H1 (cell line): ENCODE measurements around the gene MAP3K6. TPM values are rescaled to one million over a fixed set of nuclear protein-coding genes. Genes with fewer than 3 reads are reported as not detected.

ENCODE experiments used
- CTCF ChIA-PET: fragments of 300-600 bp; sonication (Branson Sonifier 250); formaldehyde crosslinking; loops from one replicate; lab custom pipeline; 2021; ENCODE audit not compliant: partially characterized antibody; lab: Charles Lee
- POLR2A ChIA-PET: fragments of 300-600 bp; sonication (Branson Sonifier 250); formaldehyde crosslinking; loops from one replicate; lab custom pipeline; 2021; ENCODE audit warnings: inconsistent platforms; ENCODE audit not compliant: partially characterized antibody; lab: Charles Lee
- DNase-seq, 2 experiments: peaks; one replicate each; pipeline versions ENCODE4 v3.0.0 to v3.0.0-alpha.2; 2010 to 2022; ENCODE audit warnings: low spot score in 2 of 2, low read depth in 1 of 2, mixed read lengths in 1 of 2
- FAIRE-seq: peaks from 2 replicates; lab custom pipeline; 2011; peaks lifted over from hg19 to GRCh38; lab: Jason Lieb, UNC
- H2AFZ ChIP-seq: 2 replicates; pipeline ENCODE4 v1.8.1; 2012; ENCODE audit warnings: low read length, inconsistent platforms
- H2AK5ac ChIP-seq: 2 replicates; pipeline ENCODE4 v1.6.1; 2013; ENCODE audit warnings: low read depth, low read length
- H2BK120ac ChIP-seq: replicated peaks from 2 replicates; pipeline ENCODE3; 2013; ENCODE audit warnings: low read depth, low read length, inconsistent platforms
- H2BK12ac ChIP-seq: 2 replicates; pipeline ENCODE4 v1.6.1; 2013; ENCODE audit warnings: low read depth, low read length
- H2BK15ac ChIP-seq: 2 replicates; pipeline ENCODE4 v1.6.1; 2013; ENCODE audit warnings: low read length
- H2BK20ac ChIP-seq: 2 replicates; pipeline ENCODE4 v1.6.1; 2013; ENCODE audit warnings: low read length
- H2BK5ac ChIP-seq: 2 replicates; pipeline ENCODE4 v1.6.1; 2013; ENCODE audit warnings: low read depth, low read length
- H3K14ac ChIP-seq: 2 replicates; pipeline ENCODE4 v1.6.1; 2013; ENCODE audit warnings: inconsistent platforms; ENCODE audit not compliant: insufficient read length
- H3K18ac ChIP-seq: 2 replicates; pipeline ENCODE4 v1.6.1; 2013; ENCODE audit warnings: low read length; ENCODE audit errors: extremely low read depth
- H3K23ac ChIP-seq: 2 replicates; pipeline ENCODE4 v1.6.1; 2013; ENCODE audit warnings: inconsistent platforms; ENCODE audit not compliant: insufficient read length
- H3K23me2 ChIP-seq: 2 replicates; pipeline ENCODE4 v1.6.1; 2013; ENCODE audit warnings: low read depth, low read length
- H3K27ac ChIP-seq: 2 replicates; pipeline ENCODE4 v1.6.1; 2011; ENCODE audit warnings: low read depth, low read length, inconsistent platforms
- H3K27me3 ChIP-seq, 4 experiments: replicated peaks in 1 of 4; 1 replicate in 1 of 4; 2 replicates in 3 of 4; pipeline versions ENCODE4 v1.6.1 to v1.8.1; 2011 to 2013; ENCODE audit warnings: low read length in 3 of 4, mild to moderate bottlenecking in 3 of 4, inconsistent platforms in 2 of 4, mixed read lengths in 2 of 4, moderate library complexity in 1 of 4; ENCODE audit not compliant: control insufficient read depth in 3 of 4, insufficient read depth in 3 of 4; ENCODE audit errors: extremely low read depth in 1 of 4
- H3K36me3 ChIP-seq, 4 experiments: 2 replicates each; pipeline versions ENCODE4 v1.6.1 to v1.8.1; 2011 to 2013; ENCODE audit warnings: mild to moderate bottlenecking in 4 of 4, low read length in 3 of 4, moderate library complexity in 2 of 4, control low read depth in 1 of 4, inconsistent platforms in 1 of 4; ENCODE audit not compliant: insufficient read depth in 4 of 4, control insufficient read depth in 2 of 4
- H3K4ac ChIP-seq: replicated peaks from 2 replicates; pipeline ENCODE3; 2013; ENCODE audit warnings: low read length, low read depth, mixed read lengths, inconsistent platforms; ENCODE audit not compliant: insufficient read length
- H3K4me1 ChIP-seq, 4 experiments: replicated peaks in 1 of 4; 1 replicate in 1 of 4; 2 replicates in 3 of 4; pipeline versions ENCODE4 v1.6.1 to v1.8.1; 2011 to 2013; ENCODE audit warnings: low read length in 3 of 4, inconsistent platforms in 2 of 4, mixed read lengths in 1 of 4; ENCODE audit not compliant: insufficient read depth in 4 of 4, control insufficient read depth in 3 of 4
- H3K4me2 ChIP-seq, 2 experiments: 2 replicates each; pipeline versions ENCODE4 v1.6.1 to v1.8.1; 2011 to 2013; ENCODE audit warnings: low read depth in 2 of 2, low read length in 2 of 2, control low read depth in 1 of 2, inconsistent platforms in 1 of 2, mild to moderate bottlenecking in 1 of 2; ENCODE audit not compliant: insufficient read depth in 1 of 2
- H3K4me3 ChIP-seq, 4 experiments: fragments of 200-600, 300-600 bp in 1 of 4; sonication (generic), shearing (Covaris generic), sonication (Bioruptor Twin) in 1 of 4; 2 replicates each; pipeline versions ENCODE4 v1.5.1 to v1.8.1; 2011 to 2016; ENCODE audit warnings: low read length in 4 of 4, low read depth in 3 of 4, control low read depth in 2 of 4, inconsistent platforms in 2 of 4, mild to moderate bottlenecking in 2 of 4, mixed read lengths in 1 of 4, moderate library complexity in 1 of 4; ENCODE audit not compliant: insufficient read depth in 2 of 4; ENCODE audit errors: extremely low read depth in 1 of 4
- H3K56ac ChIP-seq: replicated peaks from 2 replicates; pipeline ENCODE3; 2013; ENCODE audit warnings: low read depth, mild to moderate bottlenecking, mixed read lengths, low read length, inconsistent platforms; ENCODE audit not compliant: insufficient read length
- H3K79me1 ChIP-seq: 2 replicates; pipeline ENCODE4 v1.6.1; 2013; ENCODE audit warnings: low read depth, low read length, control low read depth
- H3K79me2 ChIP-seq, 2 experiments: 2 replicates each; pipeline versions ENCODE4 v1.6.1 to v1.8.1; 2012 to 2013; ENCODE audit warnings: low read length in 2 of 2, mild to moderate bottlenecking in 2 of 2, inconsistent platforms in 1 of 2; ENCODE audit not compliant: insufficient read depth in 2 of 2, control insufficient read depth in 1 of 2
- H3K9ac ChIP-seq, 4 experiments: replicated peaks in 1 of 4; 1 replicate in 1 of 4; 2 replicates in 3 of 4; pipeline versions ENCODE4 v1.6.1 to v1.8.1; 2011 to 2013; ENCODE audit warnings: low read depth in 3 of 4, low read length in 3 of 4, control low read depth in 2 of 4, mild to moderate bottlenecking in 2 of 4, moderate library complexity in 2 of 4, inconsistent platforms in 1 of 4; ENCODE audit errors: extremely low read depth in 1 of 4
- H3K9me3 ChIP-seq, 2 experiments: 2 replicates each; pipeline versions ENCODE4 v1.6.1 to v1.8.1; 2012 to 2013; ENCODE audit warnings: mild to moderate bottlenecking in 2 of 2, moderate library complexity in 2 of 2, control low read depth in 1 of 2, inconsistent platforms in 1 of 2, low read depth in 1 of 2, low read length in 1 of 2, mixed read lengths in 1 of 2; ENCODE audit not compliant: insufficient read depth in 2 of 2
- H4K20me1 ChIP-seq, 2 experiments: replicated peaks in 1 of 2; 2 replicates each; pipeline versions ENCODE3 to v1.8.1; 2011 to 2013; ENCODE audit warnings: inconsistent platforms in 2 of 2, low read length in 2 of 2, mild to moderate bottlenecking in 1 of 2; ENCODE audit not compliant: insufficient read depth in 2 of 2, control insufficient read depth in 1 of 2
- H4K5ac ChIP-seq: 2 replicates; pipeline ENCODE4 v1.6.1; 2013; ENCODE audit warnings: low read length, low read depth, mixed read lengths, inconsistent platforms; ENCODE audit not compliant: insufficient read length
- H4K8ac ChIP-seq: 2 replicates; pipeline ENCODE4 v1.8.0; 2013; ENCODE audit warnings: mild to moderate bottlenecking, moderate library complexity, low read length, inconsistent platforms; ENCODE audit not compliant: insufficient read depth; ENCODE audit errors: extremely low read depth
- H4K91ac ChIP-seq: replicated peaks from 2 replicates; pipeline ENCODE3; 2013; ENCODE audit warnings: low read length, mixed read lengths, inconsistent platforms; ENCODE audit not compliant: insufficient read length
- FOSL1 ChIP-seq: IDR thresholded peaks from 2 replicates; pipeline ENCODE4 v1.6.1; 2011; ENCODE audit warnings: mild to moderate bottlenecking, low read depth, low read length, moderate library complexity; ENCODE audit not compliant: insufficient read depth
- GTF2F1 ChIP-seq: IDR thresholded peaks from 2 replicates; pipeline ENCODE4 v1.6.1; 2012; ENCODE audit warnings: low read depth, low read length, improper control_type of control experiment, borderline replicate concordance
- HDAC2 ChIP-seq, 2 experiments: fragments of 300-600 bp in 1 of 2; sonication (generic) in 1 of 2; IDR thresholded peaks; 2 replicates each; pipeline ENCODE4 v1.6.1; 2011 to 2012; ENCODE audit warnings: low read depth in 2 of 2, low read length in 2 of 2, mild to moderate bottlenecking in 2 of 2, moderate library complexity in 2 of 2, borderline replicate concordance in 1 of 2, inconsistent platforms in 1 of 2
- NANOG ChIP-seq: IDR thresholded peaks from 2 replicates; pipeline ENCODE4 v1.6.1; 2011; ENCODE audit warnings: low read length, low read depth, mild to moderate bottlenecking, inconsistent platforms; ENCODE audit not compliant: insufficient read depth, poor library complexity, severe bottlenecking
- RNF2 ChIP-seq: fragments of 200-900, 300-1000 bp; sonication (generic); IDR thresholded peaks from 2 replicates; pipeline ENCODE4 v1.7.1; 2016; ENCODE audit warnings: borderline replicate concordance, low read depth, mild to moderate bottlenecking, antibody characterized with exemption, low read length; ENCODE audit not compliant: poor library complexity, severe bottlenecking; ENCODE audit errors: missing control alignments
- SAP30 ChIP-seq: fragments of 300-600 bp; sonication (generic); IDR thresholded peaks from 2 replicates; pipeline ENCODE4 v1.7.1; 2012; ENCODE audit warnings: low read length, moderate library complexity, mild to moderate bottlenecking, inconsistent platforms; ENCODE audit not compliant: insufficient read depth, insufficient replicate concordance
- SP2 ChIP-seq: IDR thresholded peaks from 2 replicates; pipeline ENCODE4 v1.6.1; 2012; ENCODE audit warnings: mild to moderate bottlenecking, low read length, inconsistent platforms
- SUZ12 ChIP-seq: fragments of 200-600 bp; sonication (generic); IDR thresholded peaks from 2 replicates; pipeline ENCODE4 v1.6.1; 2012; ENCODE audit warnings: mild to moderate bottlenecking, inconsistent platforms, low read length, moderate library complexity, mixed read lengths
- TAF7 ChIP-seq: optimal IDR thresholded peaks from 2 replicates; pipeline ENCODE3; 2011; ENCODE audit warnings: low read depth, mild to moderate bottlenecking, inconsistent platforms, low read length, moderate library complexity, borderline replicate concordance
- WGBS, 2 experiments: shearing (Covaris generic) in 1 of 2; methylation state at CpG; one replicate each; pipeline versions ENCODE4 v1.1.6 to v1.1.7; 2013 to 2015; ENCODE audit warnings: low lambda C conversion rate in 2 of 2, mixed read lengths in 2 of 2, inconsistent platforms in 1 of 2, low coverage in 1 of 2, missing lambda C conversion rate in 1 of 2; ENCODE audit not compliant: insufficient replicate concordance in 2 of 2, insufficient coverage in 1 of 2, insufficient read length in 1 of 2; ENCODE audit errors: extremely low coverage in 1 of 2, missing lambda C conversion rate in 1 of 2; 5-methylcytosine and 5-hydroxymethylcytosine counted together
- polyA plus RNA-seq, 7 experiments: library from polyadenylated mRNA; depleted of rRNA in 3 of 7; stranded (reverse) in 5 of 7; unstranded in 2 of 7; fragments of >200 nt in 5 of 7; fragments of 200-250 nt in 2 of 7; gene quantifications; 1 replicate in 5 of 7; 2 replicates in 1 of 7; 4 replicates in 1 of 7; pipeline versions ENCODE4 v1.2.1 to v1.2.3, GENCODE V29; 2011 to 2013; ENCODE audit warnings: missing spikeins in 2 of 7, mixed read lengths in 2 of 7
- total RNA-seq: library from RNA; stranded (reverse); fragmentation: NEBNext Ultra II Directional; extraction: Animal tissue kit (Norgen Biotek cat#: 25700); gene quantifications from 2 replicates; pipeline ENCODE4 v1.2.1, GENCODE V29; 2021

MAP3K6 gene
- total and polyA plus RNA-seq, 2 of the 8 experiments (the other 6 are each of a cell fraction or from before 2014, with no cell fraction given) = 7.4 to 7.6 TPM

DNA sequence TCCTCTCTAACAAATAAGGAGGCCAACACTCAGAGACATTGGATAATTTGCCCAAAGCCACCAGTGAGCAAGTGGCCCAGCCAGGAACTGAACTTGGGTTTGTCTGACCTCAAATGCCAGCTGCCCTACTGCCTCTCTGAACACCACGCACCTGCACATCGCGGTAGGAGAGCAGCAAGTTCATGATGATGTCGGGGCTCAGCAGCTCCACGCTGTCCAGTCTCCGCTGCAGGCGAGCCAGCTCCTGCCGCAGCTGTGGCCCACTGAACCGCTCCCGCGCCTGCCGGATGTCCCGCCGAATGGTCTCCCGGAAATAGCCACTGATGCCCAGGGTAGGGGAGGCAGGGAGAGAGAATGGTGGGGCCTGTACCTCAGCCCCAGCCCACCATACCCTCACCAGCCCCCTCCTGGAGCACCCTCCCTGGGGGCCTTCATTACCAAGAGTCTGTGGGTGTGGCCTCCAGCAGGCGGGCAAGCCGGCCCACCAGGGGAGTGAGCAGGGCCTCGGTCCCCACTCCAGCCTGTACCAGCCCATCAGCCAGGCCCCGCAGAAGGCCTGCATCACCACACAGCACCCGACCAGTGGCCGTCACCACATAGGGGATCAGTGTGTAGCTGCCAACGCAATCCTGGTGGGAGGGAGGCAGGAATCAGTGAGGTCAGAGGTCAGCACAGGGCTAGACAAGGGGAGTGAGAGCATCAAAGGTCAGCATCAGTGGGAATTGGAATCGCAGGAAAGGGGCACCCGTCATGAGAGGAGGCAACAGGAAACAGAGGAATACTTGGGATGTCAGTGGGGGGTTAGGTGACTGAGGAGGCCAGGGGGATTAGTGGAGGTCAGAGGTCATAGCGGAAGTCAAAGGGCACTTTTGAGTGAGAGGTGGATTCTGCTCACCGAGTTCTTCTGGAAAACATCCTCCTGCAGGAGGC is 2.7 kb downstream of the MAP3K6 start:
- Histone ChIP-seq H2BK12ac (0 out of 2 replicates have a peak overlapping the region, but pooled peaks have one; percentile 33), H3K18ac (no peak overlapping the region), H4K5ac (no peak overlapping the region), H2BK15ac (peak overlapping the region; percentile 88; the same call in 1 of the 2 replicates), H4K8ac (peak overlapping the region; percentile 46), H3K56ac (no peak overlapping the region), H4K20me1 (peaks cover 0 to 6% of the 10 kb centered on the region in 2 experiments), H4K91ac (no peak overlapping the region), H3K23me2 (peaks cover 14% of the 10 kb centered on the region), H2AFZ (no peak overlapping the region), H3K4ac (no peak overlapping the region), H3K23ac (no peak overlapping the region), H2BK20ac (no peak overlapping the region), H3K4me2 (peak overlapping the region in 1 of 2 experiments; percentile 97; a peak in 1 of 4 replicates), H3K4me1 (peaks cover 6 to 26% (median 11%) of the 10 kb centered on the region in 4 experiments), H3K14ac (no peak overlapping the region), H3K79me1 (no peaks in the 10 kb centered on the region), H3K27ac (no peak overlapping the region), H3K9ac (no peak overlapping the region), H2BK120ac (no peak overlapping the region), H3K36me3 (no peaks in the 10 kb centered on the region), H3K9me3 (no peaks in the 10 kb centered on the region), H2AK5ac (peak overlapping the region; percentile 9; the same call in 1 of the 2 replicates), H3K79me2 (no peaks in the 10 kb centered on the region), H3K27me3 (peaks cover 12 to 29% (median 23%) of the 10 kb centered on the region in 4 experiments), H2BK5ac (peak overlapping the region; percentile 48), H3K4me3 (no peak overlapping the region)
- FAIRE-seq = no peak
- ChIA-PET CTCF (interaction anchor here (0.9 to 28.8 kb wide), 11 partner anchors 8 to 243 kb away, joined by 3 to 625 read pairs (median 16); partner anchors contain the start of genes CD164L2, FCN3, GPR3 and SYTL1), POLR2A (interaction anchor here (2.8 to 10.3 kb wide), 3 partner anchors 11 to 22 kb away, joined by 10 to 101 read pairs (median 18); partner anchors contain the start of gene CD164L2)
- no peak for DNase-seq
- 87% methylated on average over 26 of the region's 26 CpGs; no CpG with 5 or more reads in 1 of the 2 experiments for WGBS, 2 experiments
- no peak for TF ChIP-seq GTF2F1
- no peak for TF ChIP-seq HDAC2 (IDR thresholded peaks at IDR 0.05; ENCODE audit: borderline replicate concordance in 1 of 2, low read depth in 2 of 2, low read length in 2 of 2)
- no peak for TF ChIP-seq RNF2
- no peak for TF ChIP-seq TAF7
- no peak for TF ChIP-seq SAP30
- TF ChIP-seq FOSL1 = no peak
- TF ChIP-seq SP2 = no peak
- TF ChIP-seq NANOG = no peak
- no peak for TF ChIP-seq SUZ12
